HEK293 (cell line): Measurements from ENCODE around the gene CLSTN1.

ENCODE experiments used
- CTCF ChIA-PET: fragments of 350-600 bp; formaldehyde crosslinking; extraction: SDS; loops from one replicate; lab custom pipeline; 2021; ENCODE audit warnings: antibody characterized with exemption; lab: Yijun Ruan, JAX
- POLR2A ChIA-PET: fragments of 300-600 bp; formaldehyde crosslinking; extraction: SDS; loops from one replicate; lab custom pipeline; 2020; ENCODE audit warnings: antibody characterized with exemption, inconsistent platforms; lab: Yijun Ruan, JAX
- H3K27ac ChIP-seq: fragments of 200-500 bp; sonication (Bioruptor generic); 2 replicates; pipeline ENCODE4 v1.5.1; 2014; ENCODE audit warnings: low read depth, low read length, control low read depth, inconsistent platforms; ENCODE audit errors: extremely low read depth
- H3K36me3 ChIP-seq, 2 experiments: fragments of 200-500 bp in 1 of 2; sonication (Bioruptor generic) in 1 of 2; 1 replicate in 1 of 2; 2 replicates in 1 of 2; pipeline ENCODE4 v1.5.1; 2014 to 2017; ENCODE audit warnings: inconsistent platforms in 2 of 2, low read length in 2 of 2; ENCODE audit not compliant: control insufficient read depth in 2 of 2, insufficient read depth in 1 of 2
- H3K4me1 ChIP-seq: fragments of 200-500 bp; sonication (Bioruptor generic); 2 replicates; pipeline ENCODE4 v1.5.1; 2014; ENCODE audit warnings: mild to moderate bottlenecking, low read length, inconsistent platforms; ENCODE audit not compliant: control insufficient read depth, insufficient read depth
- H3K4me3 ChIP-seq: 2 replicates; pipeline ENCODE4 v1.5.1; 2011; ENCODE audit warnings: low read depth, mild to moderate bottlenecking, control low read depth, low read length, moderate library complexity
- H3K9me3 ChIP-seq: fragments of 200-500 bp; sonication (Bioruptor generic); 2 replicates; pipeline ENCODE4 v1.5.1; 2014; ENCODE audit warnings: low read depth, low read length, inconsistent platforms; ENCODE audit not compliant: control insufficient read depth, insufficient read depth
- CTCF ChIP-seq: fragments of 450-650 bp; formaldehyde crosslinking; IDR thresholded peaks from 2 replicates; pipeline ENCODE4 v1.5.1; 2016; ENCODE audit warnings: missing biosample characterization, missing genetic modification characterization
- KLF1 ChIP-seq: fragments of 450-650 bp; formaldehyde crosslinking; IDR thresholded peaks from 2 replicates; pipeline ENCODE4 v1.5.1; 2016; ENCODE audit warnings: missing biosample characterization, missing genetic modification characterization
- KLF8 ChIP-seq: fragments of 450-650 bp; formaldehyde crosslinking; IDR thresholded peaks from 2 replicates; pipeline ENCODE4 v1.5.1; 2016; ENCODE audit warnings: missing biosample characterization, missing genetic modification characterization
- SCRT2 ChIP-seq: fragments of 450-650 bp; formaldehyde crosslinking; IDR thresholded peaks from 2 replicates; pipeline ENCODE4 v1.5.1; 2016; ENCODE audit warnings: missing biosample characterization, missing genetic modification characterization
- ZBTB44 ChIP-seq: fragments of 450-650 bp; IDR thresholded peaks from 2 replicates; pipeline ENCODE4 v1.5.1; 2018; ENCODE audit warnings: missing biosample characterization, mild to moderate bottlenecking, missing genetic modification characterization
- ZFHX2 ChIP-seq: fragments of 450-650 bp; formaldehyde crosslinking; conservative IDR thresholded peaks from 2 replicates; pipeline ENCODE4 v1.5.1; 2016; ENCODE audit warnings: missing biosample characterization, missing genetic modification characterization
- ZNF138 ChIP-seq: fragments of 450-650 bp; formaldehyde crosslinking; IDR thresholded peaks from 2 replicates; pipeline ENCODE4 v1.5.1; 2016; ENCODE audit warnings: missing biosample characterization, missing genetic modification characterization, borderline replicate concordance
- ZNF18 ChIP-seq: fragments of 450-650 bp; formaldehyde crosslinking; IDR thresholded peaks from 2 replicates; pipeline ENCODE4 v1.5.1; 2016; ENCODE audit warnings: missing biosample characterization, missing genetic modification characterization
- ZNF2 ChIP-seq: fragments of 450-650 bp; formaldehyde crosslinking; IDR thresholded peaks from 2 replicates; pipeline ENCODE4 v1.5.1; 2016; ENCODE audit warnings: missing biosample characterization, missing genetic modification characterization
- ZNF544 ChIP-seq: fragments of 450-650 bp; formaldehyde crosslinking; IDR thresholded peaks from 2 replicates; pipeline ENCODE4 v1.5.0; 2017; ENCODE audit warnings: missing biosample characterization, missing genetic modification characterization
- ZNF600 ChIP-seq: fragments of 450-650 bp; formaldehyde crosslinking; IDR thresholded peaks from 2 replicates; pipeline ENCODE4 v1.5.1; 2016; ENCODE audit warnings: missing biosample characterization, missing genetic modification characterization
- ZNF639 ChIP-seq: fragments of 450-650 bp; formaldehyde crosslinking; IDR thresholded peaks from 2 replicates; pipeline ENCODE4 v1.5.1; 2016; ENCODE audit warnings: missing biosample characterization, missing genetic modification characterization
- ZNF768 ChIP-seq: fragments of 450-650 bp; formaldehyde crosslinking; IDR thresholded peaks from 2 replicates; pipeline ENCODE4 v1.5.1; 2018; ENCODE audit warnings: missing biosample characterization, mild to moderate bottlenecking, missing genetic modification characterization
- TF ChIP-seq, protein P1 (sequence below): fragments of 450-650 bp; formaldehyde crosslinking; IDR thresholded peaks from 2 replicates; pipeline ENCODE4 v1.5.1; 2016; ENCODE audit warnings: missing biosample characterization, missing genetic modification characterization

The CLSTN1 gene

GRCh38 chr1:9767964-9768668 is 55.6 kb downstream of the CLSTN1 start:
- no peaks in the 10 kb centered on the region for H3K4me1 ChIP-seq
- H3K4me3 ChIP-seq, result no peak overlapping the region
- H3K27ac ChIP-seq, result no peak overlapping the region
- CTCF ChIA-PET, result interaction anchor here (0.7 to 1.2 kb wide), 2 partner anchors 71 to 141 kb away, joined by 4 read pairs; no protein-coding TSS in a partner anchor
- TF ChIP-seq CTCF (tag by site-specific recombination) (no peak), ZBTB44 (tag by site-specific recombination) (no peak), ZFHX2 (tag by site-specific recombination) (0 out of 2 replicates have a peak, but pooled peaks have one; percentile 7), ZNF138 (tag by site-specific recombination) (no peak), ZNF768 (tag by site-specific recombination) (peak; percentile 46; the same call in 1 of the 2 replicates), KLF8 (peak; percentile 86; the same call in 1 of the 2 replicates), ZNF639 (tag by site-specific recombination) (no peak), ZNF18 (tag by site-specific recombination) (no peak), KLF1 (tag by site-specific recombination) (peak; percentile 38; the same call in 1 of the 2 replicates), ZNF544 (tag by site-specific recombination) (no peak)
- TF ChIP-seq, protein P1, sequence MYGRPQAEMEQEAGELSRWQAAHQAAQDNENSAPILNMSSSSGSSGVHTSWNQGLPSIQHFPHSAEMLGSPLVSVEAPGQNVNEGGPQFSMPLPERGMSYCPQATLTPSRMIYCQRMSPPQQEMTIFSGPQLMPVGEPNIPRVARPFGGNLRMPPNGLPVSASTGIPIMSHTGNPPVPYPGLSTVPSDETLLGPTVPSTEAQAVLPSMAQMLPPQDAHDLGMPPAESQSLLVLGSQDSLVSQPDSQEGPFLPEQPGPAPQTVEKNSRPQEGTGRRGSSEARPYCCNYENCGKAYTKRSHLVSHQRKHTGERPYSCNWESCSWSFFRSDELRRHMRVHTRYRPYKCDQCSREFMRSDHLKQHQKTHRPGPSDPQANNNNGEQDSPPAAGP (tag by site-specific recombination), result no peak
- H3K9me3 ChIP-seq, result no peaks in the 10 kb centered on the region
- POLR2A ChIA-PET, result no interaction called here
- peaks cover 0 to 10% of the 10 kb centered on the region in 2 experiments; a peak in 2 of 3 replicates for H3K36me3 ChIP-seq

DNA sequence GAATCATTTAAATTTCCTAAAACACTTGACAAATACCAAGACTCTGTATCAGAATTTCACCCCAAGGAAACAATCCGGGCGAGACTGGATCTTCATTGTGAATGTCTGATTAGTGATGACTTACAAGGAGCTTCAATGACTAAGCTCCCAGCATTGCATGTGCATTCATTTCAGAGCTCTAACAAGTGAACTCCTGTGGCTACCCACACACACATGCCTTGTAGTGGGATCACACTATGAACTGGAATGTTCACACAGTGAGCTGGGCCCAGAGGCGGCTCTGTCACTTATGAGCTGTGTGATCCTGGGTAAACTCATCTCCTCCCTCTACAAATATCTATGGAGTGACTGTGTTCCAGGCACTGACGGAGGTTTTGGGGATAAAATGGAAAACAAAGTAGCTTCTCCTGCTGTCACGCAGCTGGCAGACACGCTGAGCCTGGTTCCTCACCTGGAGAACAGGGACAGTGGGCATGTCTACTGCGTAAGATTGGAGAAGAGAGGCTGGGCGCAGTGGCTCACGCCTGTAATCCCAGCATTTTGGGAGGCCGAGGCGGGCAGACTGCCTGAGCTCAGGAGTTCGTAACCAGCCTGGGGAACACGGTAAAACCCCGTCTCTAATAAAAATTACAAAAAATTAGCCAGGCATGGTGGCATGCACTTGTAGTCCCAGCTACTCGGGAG is 56.9 kb downstream of the CLSTN1 start:
- Histone ChIP-seq H3K36me3 (peaks cover 0 to under 1% of the 10 kb centered on the region in 2 experiments; a peak in 2 of 3 replicates), H3K27ac (no peak overlapping the region), H3K9me3 (no peaks in the 10 kb centered on the region), H3K4me1 (no peaks in the 10 kb centered on the region), H3K4me3 (no peak overlapping the region)
- peak; percentile 95 for TF ChIP-seq ZNF18 (tag by site-specific recombination)
- TF ChIP-seq ZNF600 (tag by site-specific recombination), result 0 out of 2 replicates have a peak, but pooled peaks have one; percentile 9
- no peak for TF ChIP-seq ZNF2
- TF ChIP-seq SCRT2, result peak; percentile 63
- ChIA-PET CTCF (interaction anchor here (0.6 to 1.5 kb wide), 7 partner anchors 10 to 386 kb away, joined by 3 to 13 read pairs (median 4); no protein-coding TSS in a partner anchor), POLR2A (no interaction called here)
